SK-N-SH treated with all-trans-retinoic acid at 6 μM for 48 hours (cell line): ENCODE data around the gene ENTPD1.

ENCODE experiments used
- ARNTL ChIP-seq: fragments of 450-650 bp; formaldehyde crosslinking; IDR thresholded peaks from 2 replicates; pipeline ENCODE4 v1.5.0; 2020; ENCODE audit warnings: low read depth, mild to moderate bottlenecking, moderate library complexity, borderline replicate concordance
- CSDC2 ChIP-seq: fragments of 250-450 bp; sonication (Bioruptor Pico); IDR thresholded peaks from 2 replicates; pipeline ENCODE4 v1.5.0; 2020; ENCODE audit warnings: mild to moderate bottlenecking, moderate library complexity
- ISL1 ChIP-seq: fragments of 250-450 bp; sonication (Bioruptor Pico); IDR thresholded peaks from 2 replicates; pipeline ENCODE4 v2.1.2; 2022; ENCODE audit warnings: mild to moderate bottlenecking, moderate library complexity
- OSR1 ChIP-seq: fragments of 250-450 bp; sonication (Bioruptor Pico); IDR thresholded peaks from 2 replicates; pipeline ENCODE4 v1.8.0; 2022; ENCODE audit warnings: moderate library complexity, mild to moderate bottlenecking, inconsistent platforms
- RARB ChIP-seq: fragments of 250-450 bp; sonication (Bioruptor Pico); IDR thresholded peaks from 2 replicates; pipeline ENCODE4 v1.8.0; 2021; ENCODE audit warnings: mild to moderate bottlenecking, moderate library complexity
- TCF4 ChIP-seq: fragments of 250-450 bp; sonication (Bioruptor Pico); IDR thresholded peaks from 2 replicates; pipeline ENCODE4 v1.8.0; 2021; ENCODE audit warnings: mild to moderate bottlenecking, moderate library complexity, borderline replicate concordance
- ZFP3 ChIP-seq: fragments of 250-450 bp; sonication (Bioruptor Pico); IDR thresholded peaks from 2 replicates; pipeline ENCODE4 v1.5.0; 2020; ENCODE audit warnings: mild to moderate bottlenecking, moderate library complexity
- ZFP30 ChIP-seq: fragments of 450-650 bp; formaldehyde crosslinking; IDR thresholded peaks from 2 replicates; pipeline ENCODE4 v1.5.0; 2022; ENCODE audit warnings: mild to moderate bottlenecking, moderate library complexity
- TF ChIP-seq, protein P1 (sequence below): fragments of 250-450 bp; sonication (Bioruptor Pico); IDR thresholded peaks from 2 replicates; pipeline ENCODE4 v1.8.0; 2020; ENCODE audit warnings: mild to moderate bottlenecking, moderate library complexity, borderline replicate concordance

DNA sequence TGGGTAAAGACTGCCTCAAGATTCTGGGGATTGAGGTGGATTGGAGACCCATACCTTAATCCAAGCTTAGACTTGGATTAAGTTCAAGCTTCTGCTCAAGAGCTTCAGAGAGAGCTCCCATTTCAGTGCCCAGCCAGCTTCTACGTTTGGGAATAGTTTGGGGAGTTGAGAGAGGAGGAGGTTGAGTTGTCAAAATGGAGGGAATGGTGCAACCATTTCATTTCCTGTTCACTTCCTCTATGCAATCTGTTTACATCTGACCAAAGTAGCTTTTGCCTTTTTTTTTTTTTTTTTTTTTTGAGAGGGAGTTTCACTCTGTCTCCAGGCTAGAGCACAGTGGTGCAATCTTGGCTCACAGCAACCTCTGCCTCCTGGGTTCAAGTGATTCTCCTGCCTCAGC is 65.8 kb downstream of the ENTPD1 start:
- no peak for TF ChIP-seq CSDC2 (CRISPR knock-in tag)
- no peak for TF ChIP-seq ZFP30 (CRISPR knock-in tag)
- no peak for TF ChIP-seq ARNTL (CRISPR knock-in tag)
- TF ChIP-seq, protein P1, sequence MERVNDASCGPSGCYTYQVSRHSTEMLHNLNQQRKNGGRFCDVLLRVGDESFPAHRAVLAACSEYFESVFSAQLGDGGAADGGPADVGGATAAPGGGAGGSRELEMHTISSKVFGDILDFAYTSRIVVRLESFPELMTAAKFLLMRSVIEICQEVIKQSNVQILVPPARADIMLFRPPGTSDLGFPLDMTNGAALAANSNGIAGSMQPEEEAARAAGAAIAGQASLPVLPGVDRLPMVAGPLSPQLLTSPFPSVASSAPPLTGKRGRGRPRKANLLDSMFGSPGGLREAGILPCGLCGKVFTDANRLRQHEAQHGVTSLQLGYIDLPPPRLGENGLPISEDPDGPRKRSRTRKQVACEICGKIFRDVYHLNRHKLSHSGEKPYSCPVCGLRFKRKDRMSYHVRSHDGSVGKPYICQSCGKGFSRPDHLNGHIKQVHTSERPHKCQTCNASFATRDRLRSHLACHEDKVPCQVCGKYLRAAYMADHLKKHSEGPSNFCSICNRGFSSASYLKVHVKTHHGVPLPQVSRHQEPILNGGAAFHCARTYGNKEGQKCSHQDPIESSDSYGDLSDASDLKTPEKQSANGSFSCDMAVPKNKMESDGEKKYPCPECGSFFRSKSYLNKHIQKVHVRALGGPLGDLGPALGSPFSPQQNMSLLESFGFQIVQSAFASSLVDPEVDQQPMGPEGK (CRISPR knock-in tag), result no peak
- TF ChIP-seq ZFP3 (CRISPR knock-in tag), result no peak
- TF ChIP-seq TCF4 (CRISPR knock-in tag), result no peak
- TF ChIP-seq ISL1, result no peak
- TF ChIP-seq RARB (CRISPR knock-in tag), result no peak
- no peak for TF ChIP-seq OSR1 (CRISPR knock-in tag)
